HFFc6 (cell line): ENCODE results near the gene TGFBR1. TPM values are rescaled to one million over a fixed set of nuclear protein-coding genes. Genes with fewer than 3 reads are reported as not detected.

ENCODE experiments used
- DNase-seq: peaks from one replicate; pipeline ENCODE4 v3.0.0-alpha.2; 2018
- H3K27ac Mint-ChIP-seq: 2 replicates; pipeline ENCODE4 v1.8.0; 2020; ENCODE audit warnings: mild to moderate bottlenecking, mixed read lengths
- H3K27me3 Mint-ChIP-seq: 2 replicates; pipeline ENCODE4 v1.8.0; 2021; ENCODE audit warnings: mild to moderate bottlenecking, moderate library complexity, mixed read lengths; ENCODE audit not compliant: insufficient read depth
- H3K36me3 Mint-ChIP-seq: 2 replicates; pipeline ENCODE4 v1.8.0; 2021; ENCODE audit warnings: low read depth, mixed read lengths
- H3K4me1 Mint-ChIP-seq: 2 replicates; pipeline ENCODE4 v1.8.0; 2020; ENCODE audit warnings: low read depth, mixed read lengths
- H3K4me3 Mint-ChIP-seq: 2 replicates; pipeline ENCODE4 v1.8.0; 2020; ENCODE audit warnings: mild to moderate bottlenecking, moderate library complexity, mixed read lengths
- H3K9me3 Mint-ChIP-seq: 2 replicates; pipeline ENCODE4 v1.8.0; 2020; ENCODE audit warnings: mild to moderate bottlenecking, mixed read lengths
- total RNA-seq, 6 experiments: library from RNA; stranded (reverse); fragmentation: NEBNext Ultra II Directional; extraction: Animal tissue kit (Norgen Biotek cat#: 25700); gene quantifications; 2 replicates in 1 of 6; 3 replicates in 5 of 6; pipeline ENCODE4 v1.2.3, GENCODE V29; 2021
- TF ChIP-seq, protein P1 (sequence below): fragments of 200-600 bp; sonication (generic); IDR thresholded peaks from 2 replicates; pipeline ENCODE4 v1.5.0; 2021; ENCODE audit warnings: antibody characterized with exemption, mild to moderate bottlenecking

The TGFBR1 gene
- total RNA-seq, 6 experiments from 2014 or later, result 28.8 to 39.1 (median 32.7) TPM

- DNase-seq, result no peak
- Mint-ChIP-seq H3K4me3 (no peak overlapping the region), H3K27ac (no peak overlapping the region), H3K4me1 (peaks cover 30% of the 10 kb centered on the region), H3K36me3 (peaks cover 18% of the 10 kb centered on the region), H3K9me3 (no peaks in the 10 kb centered on the region), H3K27me3 (no peaks in the 10 kb centered on the region)
- TF ChIP-seq, protein P1, sequence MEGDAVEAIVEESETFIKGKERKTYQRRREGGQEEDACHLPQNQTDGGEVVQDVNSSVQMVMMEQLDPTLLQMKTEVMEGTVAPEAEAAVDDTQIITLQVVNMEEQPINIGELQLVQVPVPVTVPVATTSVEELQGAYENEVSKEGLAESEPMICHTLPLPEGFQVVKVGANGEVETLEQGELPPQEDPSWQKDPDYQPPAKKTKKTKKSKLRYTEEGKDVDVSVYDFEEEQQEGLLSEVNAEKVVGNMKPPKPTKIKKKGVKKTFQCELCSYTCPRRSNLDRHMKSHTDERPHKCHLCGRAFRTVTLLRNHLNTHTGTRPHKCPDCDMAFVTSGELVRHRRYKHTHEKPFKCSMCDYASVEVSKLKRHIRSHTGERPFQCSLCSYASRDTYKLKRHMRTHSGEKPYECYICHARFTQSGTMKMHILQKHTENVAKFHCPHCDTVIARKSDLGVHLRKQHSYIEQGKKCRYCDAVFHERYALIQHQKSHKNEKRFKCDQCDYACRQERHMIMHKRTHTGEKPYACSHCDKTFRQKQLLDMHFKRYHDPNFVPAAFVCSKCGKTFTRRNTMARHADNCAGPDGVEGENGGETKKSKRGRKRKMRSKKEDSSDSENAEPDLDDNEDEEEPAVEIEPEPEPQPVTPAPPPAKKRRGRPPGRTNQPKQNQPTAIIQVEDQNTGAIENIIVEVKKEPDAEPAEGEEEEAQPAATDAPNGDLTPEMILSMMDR, result no peak
Measured at GRCh38 chr9:99138424-99139284, 33.7 kb downstream of the TGFBR1 start.

DNA sequence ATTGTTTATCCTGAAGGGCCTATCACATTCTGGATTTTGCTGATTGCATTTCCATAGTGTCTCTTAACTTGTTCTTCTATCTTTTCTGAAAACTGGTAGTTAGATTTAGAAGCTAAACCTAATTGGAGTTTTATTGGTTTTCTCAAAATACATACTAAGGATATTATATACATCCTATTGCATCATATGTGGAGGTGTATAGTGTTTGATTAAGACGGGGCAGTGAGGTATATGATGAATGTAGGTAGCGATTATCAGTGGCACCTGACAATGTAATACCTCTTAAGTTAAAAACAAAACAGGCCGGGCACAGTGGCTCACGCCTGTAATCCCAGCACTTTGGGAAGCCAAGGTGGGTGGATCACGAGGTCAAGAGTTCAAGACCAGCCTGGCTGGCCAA lies 35.0 kb downstream of the TGFBR1 start:
- Mint-ChIP-seq H3K4me1 (peaks cover 23% of the 10 kb centered on the region), H3K27me3 (no peaks in the 10 kb centered on the region), H3K4me3 (no peak overlapping the region), H3K36me3 (peaks cover 23% of the 10 kb centered on the region), H3K27ac (no peak overlapping the region), H3K9me3 (no peaks in the 10 kb centered on the region)
- DNase-seq, result no peak
- TF ChIP-seq, protein P1, result no peak

DNA sequence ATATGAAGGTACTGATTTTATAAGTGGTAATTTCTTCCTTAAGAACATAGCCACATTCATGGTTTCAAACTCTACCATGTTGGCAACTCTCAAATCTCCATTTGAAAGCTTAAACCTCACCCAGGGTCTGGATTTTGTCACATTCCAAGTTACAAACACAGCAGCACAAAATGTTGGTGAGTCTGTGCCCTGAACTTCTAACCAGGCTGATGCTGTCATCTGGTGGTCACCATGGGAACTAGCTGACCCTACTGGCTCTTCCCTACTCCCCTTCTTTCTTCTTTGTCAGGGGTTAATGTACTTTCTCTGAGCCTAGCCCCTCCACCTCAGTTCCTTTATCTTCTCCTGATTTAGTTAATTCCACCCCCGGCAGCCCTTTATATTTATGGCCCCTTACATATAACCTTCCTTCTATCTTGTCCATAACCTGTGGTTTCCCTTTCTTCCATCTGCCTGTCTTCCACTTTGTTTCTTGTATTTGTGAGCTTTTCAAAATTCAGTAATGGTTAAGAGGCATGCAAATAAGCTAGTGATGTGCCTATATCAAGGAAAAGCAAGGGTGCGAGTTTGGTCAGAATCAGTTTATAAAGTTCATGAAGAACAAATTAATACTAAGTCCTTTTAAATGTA lies 35.9 kb downstream of the TGFBR1 start:
- Mint-ChIP-seq H3K4me3 (no peak overlapping the region), H3K27ac (peak overlapping the region; percentile 22; the same call in 1 of the 2 replicates), H3K27me3 (no peaks in the 10 kb centered on the region), H3K9me3 (no peaks in the 10 kb centered on the region), H3K36me3 (peaks cover 32% of the 10 kb centered on the region), H3K4me1 (peaks cover 14% of the 10 kb centered on the region)
- peak; percentile 42 for DNase-seq
- TF ChIP-seq, protein P1, result peak; percentile 91

DNA sequence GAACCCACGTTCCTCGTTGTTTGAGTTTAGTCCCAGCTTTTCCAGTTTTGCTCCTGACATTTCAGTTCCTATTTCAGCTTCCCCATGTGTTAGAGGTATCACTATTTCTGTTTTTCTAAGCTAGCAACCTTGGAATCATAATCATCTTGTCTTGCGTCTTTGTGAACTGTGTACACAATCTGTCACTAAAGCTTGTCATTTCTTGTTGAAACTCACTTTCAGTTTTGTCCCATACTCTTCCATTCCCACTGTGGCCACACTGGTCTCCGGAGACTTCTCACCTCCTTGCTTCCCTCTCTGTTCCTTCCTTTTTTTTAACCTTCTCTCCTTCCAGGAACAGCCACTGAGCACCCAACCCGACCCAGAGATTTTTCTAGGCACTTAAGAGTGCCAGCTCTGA lies 36.9 kb downstream of the TGFBR1 start:
- Mint-ChIP-seq H3K27ac (no peak overlapping the region; the same call in 1 of the 2 replicates), H3K4me3 (no peak overlapping the region), H3K4me1 (peaks cover 14% of the 10 kb centered on the region), H3K9me3 (no peaks in the 10 kb centered on the region), H3K27me3 (no peaks in the 10 kb centered on the region), H3K36me3 (peaks cover 36% of the 10 kb centered on the region)
- no peak for DNase-seq
- TF ChIP-seq, protein P1, result no peak

GRCh38 chr9:99142275-99142674 lies 37.4 kb downstream of the TGFBR1 start:
- DNase-seq, result no peak
- Mint-ChIP-seq H3K36me3 (peaks cover 37% of the 10 kb centered on the region), H3K4me3 (no peak overlapping the region), H3K27ac (no peak overlapping the region; the same call in 1 of the 2 replicates), H3K4me1 (peaks cover 14% of the 10 kb centered on the region), H3K27me3 (no peaks in the 10 kb centered on the region), H3K9me3 (no peaks in the 10 kb centered on the region)
- TF ChIP-seq, protein P1, result no peak
